BE2C (cell line): ENCODE measurements around the gene MT1A.
"Not testable (repeated sequence)": the region's sequence is repeated elsewhere in the genome, so short reads cannot be mapped to it uniquely, and the experiment has no call there.

ENCODE experiments used
- DNase-seq: peaks from one replicate; pipeline ENCODE4 v3.0.0-alpha.2; 2020
- H3K27me3 ChIP-seq: fragments of 250-450 bp; sonication (Bioruptor Pico); 2 replicates; pipeline ENCODE4 v1.5.1; 2020; ENCODE audit warnings: mild to moderate bottlenecking
- H3K36me3 ChIP-seq: fragments of 250-450 bp; sonication (Bioruptor Pico); 2 replicates; pipeline ENCODE4 v1.5.1; 2020; ENCODE audit warnings: mild to moderate bottlenecking
- H3K4me1 ChIP-seq: fragments of 250-450 bp; sonication (Bioruptor Pico); 2 replicates; pipeline ENCODE4 v1.5.1; 2020
- H3K4me3 ChIP-seq: 2 replicates; pipeline ENCODE4 v1.5.1; 2011; ENCODE audit warnings: low read depth, low read length
- H3K9me3 ChIP-seq: fragments of 250-450 bp; sonication (Bioruptor Pico); 2 replicates; pipeline ENCODE4 v1.5.1; 2020
- TF ChIP-seq, protein P1 (sequence below): IDR thresholded peaks from 2 replicates; pipeline ENCODE4 v1.5.1; 2012; ENCODE audit warnings: mild to moderate bottlenecking, low read depth, low read length

MT1A gene

GRCh38 chr16:56614549-56614991 lies 23.9 kb upstream of the MT1A start:
- H3K9me3 ChIP-seq = no peaks in the 10 kb centered on the region
- no peaks in the 10 kb centered on the region for H3K4me1 ChIP-seq
- H3K36me3 ChIP-seq = no peaks in the 10 kb centered on the region
- no peak overlapping the region for H3K4me3 ChIP-seq
- TF ChIP-seq, protein P1, sequence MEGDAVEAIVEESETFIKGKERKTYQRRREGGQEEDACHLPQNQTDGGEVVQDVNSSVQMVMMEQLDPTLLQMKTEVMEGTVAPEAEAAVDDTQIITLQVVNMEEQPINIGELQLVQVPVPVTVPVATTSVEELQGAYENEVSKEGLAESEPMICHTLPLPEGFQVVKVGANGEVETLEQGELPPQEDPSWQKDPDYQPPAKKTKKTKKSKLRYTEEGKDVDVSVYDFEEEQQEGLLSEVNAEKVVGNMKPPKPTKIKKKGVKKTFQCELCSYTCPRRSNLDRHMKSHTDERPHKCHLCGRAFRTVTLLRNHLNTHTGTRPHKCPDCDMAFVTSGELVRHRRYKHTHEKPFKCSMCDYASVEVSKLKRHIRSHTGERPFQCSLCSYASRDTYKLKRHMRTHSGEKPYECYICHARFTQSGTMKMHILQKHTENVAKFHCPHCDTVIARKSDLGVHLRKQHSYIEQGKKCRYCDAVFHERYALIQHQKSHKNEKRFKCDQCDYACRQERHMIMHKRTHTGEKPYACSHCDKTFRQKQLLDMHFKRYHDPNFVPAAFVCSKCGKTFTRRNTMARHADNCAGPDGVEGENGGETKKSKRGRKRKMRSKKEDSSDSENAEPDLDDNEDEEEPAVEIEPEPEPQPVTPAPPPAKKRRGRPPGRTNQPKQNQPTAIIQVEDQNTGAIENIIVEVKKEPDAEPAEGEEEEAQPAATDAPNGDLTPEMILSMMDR = no peak
- DNase-seq = no peak
- no peaks in the 10 kb centered on the region for H3K27me3 ChIP-seq

GRCh38 chr16:56615353-56615752 lies 23.1 kb upstream of the MT1A start:
- TF ChIP-seq, protein P1 = no peak
- Histone ChIP-seq H3K4me3 (no peak overlapping the region), H3K9me3 (no peaks in the 10 kb centered on the region), H3K4me1 (no peaks in the 10 kb centered on the region), H3K27me3 (no peaks in the 10 kb centered on the region), H3K36me3 (no peaks in the 10 kb centered on the region)
- no peak for DNase-seq

GRCh38 chr16:56616608-56617211 lies 21.8 kb upstream of the MT1A start:
- no peak for DNase-seq
- H3K9me3 ChIP-seq = no peaks in the 10 kb centered on the region
- TF ChIP-seq, protein P1 = no peak
- no peak overlapping the region for H3K4me3 ChIP-seq
- no peaks in the 10 kb centered on the region for H3K36me3 ChIP-seq
- H3K4me1 ChIP-seq = no peaks in the 10 kb centered on the region
- no peaks in the 10 kb centered on the region for H3K27me3 ChIP-seq

GRCh38 chr16:56617212-56618085 lies 21.0 kb upstream of the MT1A start:
- no peaks in the 10 kb centered on the region for H3K4me1 ChIP-seq
- TF ChIP-seq, protein P1 = no peak
- H3K9me3 ChIP-seq = no peaks in the 10 kb centered on the region
- H3K27me3 ChIP-seq = no peaks in the 10 kb centered on the region
- no peaks in the 10 kb centered on the region for H3K36me3 ChIP-seq
- H3K4me3 ChIP-seq = no peak overlapping the region
- no peak for DNase-seq

- no peak for DNase-seq
- Histone ChIP-seq H3K36me3 (no peaks in the 10 kb centered on the region), H3K27me3 (no peaks in the 10 kb centered on the region), H3K9me3 (no peaks in the 10 kb centered on the region), H3K4me1 (no peaks in the 10 kb centered on the region), H3K4me3 (no peak overlapping the region)
- TF ChIP-seq, protein P1 = no peak
Observed at GRCh38 chr16:56618138-56618537, 20.3 kb upstream of the MT1A start.

GRCh38 chr16:56620339-56620897 lies 18.0 kb upstream of the MT1A start:
- TF ChIP-seq, protein P1 = no peak
- peaks cover 4% of the 10 kb centered on the region for H3K27me3 ChIP-seq
- no peak for DNase-seq
- H3K9me3 ChIP-seq = no peaks in the 10 kb centered on the region
- H3K36me3 ChIP-seq = no peaks in the 10 kb centered on the region
- H3K4me3 ChIP-seq = no peak overlapping the region
- no peaks in the 10 kb centered on the region for H3K4me1 ChIP-seq

DNA sequence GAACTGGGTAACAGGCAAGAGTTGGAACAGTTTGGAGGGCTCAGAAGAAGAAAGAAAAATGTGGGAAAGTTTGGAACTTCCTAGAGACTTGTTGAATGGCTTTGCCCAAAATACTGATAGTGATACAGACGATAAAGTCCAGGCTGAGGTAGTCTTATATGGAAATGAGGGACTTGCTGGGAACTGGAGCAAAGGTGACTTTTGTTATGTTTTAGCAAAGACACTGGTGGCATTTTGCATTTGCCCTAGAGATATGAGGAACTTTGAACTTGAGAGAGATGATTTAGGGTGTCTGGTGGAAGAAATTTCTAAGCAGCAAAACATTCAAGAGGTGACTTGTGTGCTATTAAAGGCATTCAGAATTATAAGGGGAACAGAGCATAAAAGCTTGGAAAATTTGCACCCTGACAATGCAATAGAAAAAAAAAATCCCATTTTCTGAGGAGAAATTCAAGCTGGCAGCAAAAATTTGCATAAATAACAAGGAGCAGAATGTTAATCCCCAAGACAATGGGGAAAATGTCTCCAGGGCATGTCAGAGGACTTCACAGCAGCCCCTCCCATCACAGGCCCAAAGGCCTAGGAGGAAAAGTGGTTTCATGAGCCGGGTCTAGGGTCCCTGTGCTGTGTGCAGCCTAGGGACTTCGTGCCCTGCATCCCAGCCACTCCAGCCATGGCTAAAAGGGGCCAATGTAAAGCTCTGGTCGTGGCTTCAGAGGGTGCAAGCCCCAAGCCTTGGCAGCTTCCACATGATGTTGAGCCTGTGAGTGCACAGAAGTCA lies 16.6 kb upstream of the MT1A start:
- not testable (repeated sequence) for H3K4me3 ChIP-seq, H3K4me1 ChIP-seq, DNase-seq, H3K36me3 ChIP-seq, H3K9me3 ChIP-seq
- H3K27me3 ChIP-seq = peaks cover 12% of the 10 kb centered on the region

- not testable (repeated sequence) for H3K4me3 ChIP-seq, H3K9me3 ChIP-seq, H3K36me3 ChIP-seq, H3K4me1 ChIP-seq, DNase-seq
- H3K27me3 ChIP-seq = peaks cover 12% of the 10 kb centered on the region
Observed at GRCh38 chr16:56623184-56623583, 15.3 kb upstream of the MT1A start.
